TTC549 (cell line): ENCODE results near the gene PKP1.

Experiments
- FAIRE-seq: peaks from 2 replicates; lab custom pipeline; 2012; peaks lifted over from hg19 to GRCh38; lab: Jason Lieb, UNC

PKP1 gene

GRCh38 chr1:201310251-201310985, 27.1 kb downstream of the PKP1 start:
- FAIRE-seq: no peak

GRCh38 chr1:201310986-201311355, 27.7 kb downstream of the PKP1 start:
- no peak for FAIRE-seq

GRCh38 chr1:201311356-201312011, 28.2 kb downstream of the PKP1 start:
- no peak for FAIRE-seq

- no peak for FAIRE-seq
Observed at GRCh38 chr1:201312298-201312697, 29.0 kb downstream of the PKP1 start.

- FAIRE-seq: no peak
Observed at GRCh38 chr1:201313086-201313485, 29.8 kb downstream of the PKP1 start.

GRCh38 chr1:201316556-201316955, 33.2 kb downstream of the PKP1 start:
- FAIRE-seq: no peak

GRCh38 chr1:201317551-201317950, 34.2 kb downstream of the PKP1 start:
- FAIRE-seq: no peak

- FAIRE-seq: no peak
Observed at GRCh38 chr1:201318504-201319340, 35.4 kb downstream of the PKP1 start.

- no peak for FAIRE-seq
Observed at GRCh38 chr1:201319631-201320030, 36.3 kb downstream of the PKP1 start.

- FAIRE-seq: no peak
Observed at GRCh38 chr1:201320168-201320788, 37.0 kb downstream of the PKP1 start.

- no peak for FAIRE-seq
Observed at GRCh38 chr1:201321826-201322390, 38.6 kb downstream of the PKP1 start.

- FAIRE-seq: no peak
Observed at GRCh38 chr1:201322653-201323510, 39.6 kb downstream of the PKP1 start.

GRCh38 chr1:201324306-201324705, 41.0 kb downstream of the PKP1 start:
- FAIRE-seq: no peak

GRCh38 chr1:201324821-201325677, 41.7 kb downstream of the PKP1 start:
- no peak for FAIRE-seq

- no peak for FAIRE-seq
Observed at GRCh38 chr1:201325678-201326060, 42.4 kb downstream of the PKP1 start.

GRCh38 chr1:201326710-201327109, 43.4 kb downstream of the PKP1 start:
- FAIRE-seq: no peak

- FAIRE-seq: no peak
Observed at GRCh38 chr1:201327687-201328240, 44.5 kb downstream of the PKP1 start.

GRCh38 chr1:201328576-201328975, 45.3 kb downstream of the PKP1 start:
- FAIRE-seq: no peak

- FAIRE-seq: no peak
Observed at GRCh38 chr1:201329286-201329685, 46.0 kb downstream of the PKP1 start.

GRCh38 chr1:201329801-201330200, 46.5 kb downstream of the PKP1 start:
- no peak for FAIRE-seq
